Left lung (tissue), 10 donors: Measurements from ENCODE around the gene PPP1R3E. TPM values are rescaled to one million over a fixed set of nuclear protein-coding genes. Genes with fewer than 3 reads are reported as not detected.

Experiments used
- ATAC-seq: fragments of 200-7000 bp; cut with Tn5 transposase; one replicate; pipeline ENCODE4 v1.9.1; 2020; ENCODE audit warnings: moderate library complexity
- DNase-seq, 4 donors: peaks; one replicate each; pipeline ENCODE4 v3.0.0-alpha.2; 2013 to 2020
- H3K27ac ChIP-seq, 2 donors: fragments of 200-600 bp; sonication (generic) in 1 of 2; one replicate each; pipeline versions ENCODE4 v1.5.0 to v1.8.0; 2020 to 2021
- H3K27me3 ChIP-seq, 2 donors: fragments of 200-600 bp; sonication (generic) in 1 of 2; one replicate each; pipeline versions ENCODE4 v1.5.0 to v1.8.0; 2020 to 2021
- H3K36me3 ChIP-seq, 2 donors: fragments of 200-600 bp; sonication (generic) in 1 of 2; one replicate each; pipeline versions ENCODE4 v1.5.0 to v1.8.0; 2020 to 2021
- H3K4me1 ChIP-seq, 2 donors: fragments of 200-600 bp; one replicate each; pipeline ENCODE4 v1.8.0; 2021
- H3K4me3 ChIP-seq, 2 donors: fragments of 200-600 bp; sonication (generic) in 1 of 2; one replicate each; pipeline versions ENCODE4 v1.5.0 to v1.8.0; 2020 to 2021; ENCODE audit warnings: mild to moderate bottlenecking in 1 of 2
- H3K9me3 ChIP-seq, 2 donors: fragments of 200-600 bp; sonication (generic) in 1 of 2; one replicate each; pipeline versions ENCODE4 v1.5.0 to v1.8.0; 2020 to 2021
- CTCF ChIP-seq, 2 donors: fragments of 200-600 bp; sonication (generic) in 1 of 2; IDR thresholded peaks; one replicate each; pipeline versions ENCODE4 v1.5.0 to v1.8.0; 2021; ENCODE audit warnings: antibody characterized with exemption in 2 of 2
- intact Hi-C, 2 donors: fragments of 100-400 bp; cut with DNase I; formaldehyde crosslinking; loops; one replicate each; pipeline versions ENCODE4 v1.11.2 to v1.14.2; 2022
- polyA plus RNA-seq, 6 donors: library from polyadenylated mRNA; unstranded; fragments of 120-200 nt; gene quantifications; one replicate each; pipeline ENCODE4 v1.2.1, GENCODE V29; 2013; ENCODE audit not compliant: insufficient read length in 6 of 6
- total RNA-seq, 2 donors: library from RNA; stranded (reverse); fragmentation: NEBNext Ultra II Directional; extraction: Animal tissue kit (Norgen Biotek cat#: 25700); gene quantifications; one replicate each; pipeline ENCODE4 v1.2.1, GENCODE V29; 2021
- donor health status: DM: no; HTN: yes; CAD: no.
- donor health status: DM: no; HTN: no; CAD: no.

PPP1R3E gene
- total and polyA plus RNA-seq, 8 donors, result 11.3 to 24.5 (median 19.7) TPM

GRCh38 chr14:23296012-23296777, 6.5 kb downstream of the PPP1R3E start:
- no peak for TF ChIP-seq CTCF (IDR thresholded peaks at IDR 0.05)
- ATAC-seq (no peak), DNase-seq (no peak)
- peaks cover 0 to 22% of the 10 kb centered on the region in 2 donors for H3K36me3 ChIP-seq
- H3K27ac ChIP-seq, result no peak overlapping the region
- intact Hi-C loops, result no loop called here
- H3K4me1 ChIP-seq, result peaks cover 9 to 38% of the 10 kb centered on the region in 2 donors
- no peaks in the 10 kb centered on the region for H3K9me3 ChIP-seq
- H3K27me3 ChIP-seq, result no peaks in the 10 kb centered on the region
- H3K4me3 ChIP-seq, result no peak overlapping the region

GRCh38 chr14:23294734-23295561, 7.7 kb downstream of the PPP1R3E start:
- Histone ChIP-seq H3K4me1 (peaks cover under 1 to 32% of the 10 kb centered on the region in 2 donors), H3K9me3 (no peaks in the 10 kb centered on the region), H3K27ac (no peak overlapping the region), H3K4me3 (no peak overlapping the region), H3K27me3 (no peaks in the 10 kb centered on the region), H3K36me3 (peaks cover 0 to 22% of the 10 kb centered on the region in 2 donors)
- intact Hi-C loops, result no loop called here
- ATAC-seq (peak; percentile 87), DNase-seq (peak in 1 of 4 donors; percentile 65)
- peak; percentile 80 to 82 for TF ChIP-seq CTCF (IDR thresholded peaks at IDR 0.05)

- DNase-seq, result no peak
Measured at GRCh38 chr14:23286902-23287479, 15.7 kb downstream of the PPP1R3E start.

GRCh38 chr14:23286020-23286901, 16.4 kb downstream of the PPP1R3E start, which contains the start of gene HOMEZ:
Gene HOMEZ, minus strand, starts transcription at chr14:23286132. Its CDS starts 180 bp downstream, at chr14:23285952.
- Histone ChIP-seq H3K27me3 (no peaks in the 10 kb centered on the region), H3K4me1 (peaks cover 4 to 27% of the 10 kb centered on the region in 2 donors), H3K27ac (peak within 1 kb of the TSS; percentile 92 to 97), H3K4me3 (peak within 1 kb of the TSS; percentile 83 to 84), H3K36me3 (peaks cover 0 to 9% of the 10 kb centered on the region in 2 donors), H3K9me3 (no peaks in the 10 kb centered on the region)
- DNase-seq, result peak; percentile 95 to 99 (median 98)
- intact Hi-C loops, result no loop called here
- TF ChIP-seq CTCF (IDR thresholded peaks at IDR 0.05), result peak in 1 of 2 donors; percentile 25
- peak; percentile 99 for ATAC-seq

More at GRCh38 chr14:23286902-23287479, 15.7 kb downstream of the PPP1R3E start:
- H3K4me1 ChIP-seq, result peaks cover 4 to 27% of the 10 kb centered on the region in 2 donors
- H3K4me3 ChIP-seq, result peak overlapping the region; percentile 83 to 84
- intact Hi-C loops, result no loop called here
- H3K27ac ChIP-seq, result peak overlapping the region; percentile 92 to 97
- no peaks in the 10 kb centered on the region for H3K27me3 ChIP-seq
- H3K36me3 ChIP-seq, result peaks cover 0 to 6% of the 10 kb centered on the region in 2 donors
- TF ChIP-seq CTCF (IDR thresholded peaks at IDR 0.05), result no peak
- ATAC-seq, result no peak
- H3K9me3 ChIP-seq, result no peaks in the 10 kb centered on the region
